PC-3 (cell line): ENCODE measurements around the gene GABRA4.

Source experiments
- EZH2 ChIP-seq: fragments of 300-600 bp; sonication (generic); IDR thresholded peaks from one replicate; pipeline ENCODE4 v1.6.1; 2017; ENCODE audit warnings: antibody characterized with exemption, mild to moderate bottlenecking, low read length; ENCODE audit not compliant: unreplicated experiment
- EZH2phosphoT487 ChIP-seq: fragments of 300-600 bp; sonication (generic); IDR thresholded peaks from 2 replicates; pipeline ENCODE4 v1.6.1; 2018; ENCODE audit warnings: mild to moderate bottlenecking, antibody characterized with exemption, low read length, borderline replicate concordance
- TF ChIP-seq, protein P1 (sequence below): fragments of 300-600 bp; sonication (generic); conservative IDR thresholded peaks from 2 replicates; pipeline ENCODE4 v1.5.1; 2017; ENCODE audit warnings: antibody characterized with exemption, low read depth, mild to moderate bottlenecking, low read length

DNA sequence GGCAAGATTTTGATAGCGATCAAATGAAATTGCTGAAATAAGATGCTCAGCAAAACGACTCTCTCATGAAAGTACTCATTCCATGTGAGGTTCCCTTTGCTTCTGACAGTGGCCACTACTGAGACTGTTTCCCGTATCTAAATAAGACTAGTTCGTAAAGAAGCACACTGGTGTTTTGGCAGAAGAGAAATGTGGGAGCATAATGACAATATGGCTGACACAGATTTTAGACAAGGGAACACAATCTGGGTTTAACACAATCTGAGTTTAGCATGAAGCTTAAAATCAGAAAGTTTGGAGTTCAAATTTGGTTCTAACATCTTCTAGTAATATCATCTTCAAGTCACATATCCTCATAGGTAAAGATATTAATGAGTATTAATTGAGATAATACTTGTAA, 13.7 kb downstream of the GABRA4 start:
- TF ChIP-seq, protein P1, sequence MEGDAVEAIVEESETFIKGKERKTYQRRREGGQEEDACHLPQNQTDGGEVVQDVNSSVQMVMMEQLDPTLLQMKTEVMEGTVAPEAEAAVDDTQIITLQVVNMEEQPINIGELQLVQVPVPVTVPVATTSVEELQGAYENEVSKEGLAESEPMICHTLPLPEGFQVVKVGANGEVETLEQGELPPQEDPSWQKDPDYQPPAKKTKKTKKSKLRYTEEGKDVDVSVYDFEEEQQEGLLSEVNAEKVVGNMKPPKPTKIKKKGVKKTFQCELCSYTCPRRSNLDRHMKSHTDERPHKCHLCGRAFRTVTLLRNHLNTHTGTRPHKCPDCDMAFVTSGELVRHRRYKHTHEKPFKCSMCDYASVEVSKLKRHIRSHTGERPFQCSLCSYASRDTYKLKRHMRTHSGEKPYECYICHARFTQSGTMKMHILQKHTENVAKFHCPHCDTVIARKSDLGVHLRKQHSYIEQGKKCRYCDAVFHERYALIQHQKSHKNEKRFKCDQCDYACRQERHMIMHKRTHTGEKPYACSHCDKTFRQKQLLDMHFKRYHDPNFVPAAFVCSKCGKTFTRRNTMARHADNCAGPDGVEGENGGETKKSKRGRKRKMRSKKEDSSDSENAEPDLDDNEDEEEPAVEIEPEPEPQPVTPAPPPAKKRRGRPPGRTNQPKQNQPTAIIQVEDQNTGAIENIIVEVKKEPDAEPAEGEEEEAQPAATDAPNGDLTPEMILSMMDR: no peak
- TF ChIP-seq EZH2: no peak
- TF ChIP-seq EZH2phosphoT487: no peak
